AG08396 (cell line): ENCODE results near the gene PLBD1.

Experiments
- DNase-seq: peaks from one replicate; pipeline ENCODE4 v3.0.0; 2012; ENCODE audit warnings: low spot score, mixed read lengths

PLBD1 gene

GRCh38 chr12:14567351-14568162, at the start of gene PLBD1:
PLBD1 (minus strand) TSS chr12:14567883; CDS start chr12:14567696, 187 bp downstream.
- DNase-seq: peak; percentile 43

- no peak for DNase-seq
These were observed 47.0 kb upstream of the PLBD1 start for GRCh38 chr12:14614704-14615121.

- no peak for DNase-seq
These were observed 46.0 kb upstream of the PLBD1 start for GRCh38 chr12:14613718-14614117.

GRCh38 chr12:14612898-14613445, 45.3 kb upstream of the PLBD1 start:
- no peak for DNase-seq

- no peak for DNase-seq
These were observed 44.6 kb upstream of the PLBD1 start for GRCh38 chr12:14612250-14612649.

- no peak for DNase-seq
These were observed 44.0 kb upstream of the PLBD1 start for GRCh38 chr12:14611640-14612203.

- DNase-seq: no peak
These were observed 39.9 kb upstream of the PLBD1 start for GRCh38 chr12:14607568-14607967.

- DNase-seq: no peak
These were observed 37.8 kb upstream of the PLBD1 start for GRCh38 chr12:14605401-14605989.

- DNase-seq: no peak
These were observed 34.2 kb upstream of the PLBD1 start for GRCh38 chr12:14601692-14602478.

GRCh38 chr12:14597480-14597879, 29.8 kb upstream of the PLBD1 start:
- DNase-seq: no peak

GRCh38 chr12:14591719-14592118, 24.0 kb upstream of the PLBD1 start:
- no peak for DNase-seq

- DNase-seq: no peak
These were observed 21.7 kb upstream of the PLBD1 start for GRCh38 chr12:14589169-14590004.

GRCh38 chr12:14588571-14588970, 20.9 kb upstream of the PLBD1 start:
- DNase-seq: no peak

GRCh38 chr12:14578646-14579045, 11.0 kb upstream of the PLBD1 start:
- DNase-seq: no peak

GRCh38 chr12:14577344-14577743, 9.7 kb upstream of the PLBD1 start:
- DNase-seq: no peak

- DNase-seq: no peak
These were observed 9.2 kb upstream of the PLBD1 start for GRCh38 chr12:14576896-14577295.

- no peak for DNase-seq
These were observed 7.9 kb upstream of the PLBD1 start for GRCh38 chr12:14575585-14575984.

- no peak for DNase-seq
These were observed 5.4 kb upstream of the PLBD1 start for GRCh38 chr12:14573118-14573517.

GRCh38 chr12:14572401-14572800, 4.7 kb upstream of the PLBD1 start:
- no peak for DNase-seq

GRCh38 chr12:14571779-14572178, 4.1 kb upstream of the PLBD1 start:
- DNase-seq: no peak

GRCh38 chr12:14570231-14570630, 2.5 kb upstream of the PLBD1 start:
- no peak for DNase-seq
